H1 (cell line): ENCODE results near the gene PRUNE1. TPM values are rescaled to one million over a fixed set of nuclear protein-coding genes. Genes with fewer than 3 reads are reported as not detected.

Source experiments
- NANOG ChIP-seq: IDR thresholded peaks from 2 replicates; pipeline ENCODE4 v1.6.1; 2011; ENCODE audit warnings: low read length, low read depth, mild to moderate bottlenecking, inconsistent platforms; ENCODE audit not compliant: insufficient read depth, poor library complexity, severe bottlenecking
- polyA plus RNA-seq, 7 experiments: library from polyadenylated mRNA; depleted of rRNA in 3 of 7; stranded (reverse) in 5 of 7; unstranded in 2 of 7; fragments of >200 nt in 5 of 7; fragments of 200-250 nt in 2 of 7; gene quantifications; 1 replicate in 5 of 7; 2 replicates in 1 of 7; 4 replicates in 1 of 7; pipeline versions ENCODE4 v1.2.1 to v1.2.3, GENCODE V29; 2011 to 2013; ENCODE audit warnings: missing spikeins in 2 of 7, mixed read lengths in 2 of 7
- total RNA-seq: library from RNA; stranded (reverse); fragmentation: NEBNext Ultra II Directional; extraction: Animal tissue kit (Norgen Biotek cat#: 25700); gene quantifications from 2 replicates; pipeline ENCODE4 v1.2.1, GENCODE V29; 2021

PRUNE1 gene
- total and polyA plus RNA-seq, 2 of the 8 experiments (the other 6 are each of a cell fraction or from before 2014, with no cell fraction given) = 32.8 to 54.2 TPM

DNA sequence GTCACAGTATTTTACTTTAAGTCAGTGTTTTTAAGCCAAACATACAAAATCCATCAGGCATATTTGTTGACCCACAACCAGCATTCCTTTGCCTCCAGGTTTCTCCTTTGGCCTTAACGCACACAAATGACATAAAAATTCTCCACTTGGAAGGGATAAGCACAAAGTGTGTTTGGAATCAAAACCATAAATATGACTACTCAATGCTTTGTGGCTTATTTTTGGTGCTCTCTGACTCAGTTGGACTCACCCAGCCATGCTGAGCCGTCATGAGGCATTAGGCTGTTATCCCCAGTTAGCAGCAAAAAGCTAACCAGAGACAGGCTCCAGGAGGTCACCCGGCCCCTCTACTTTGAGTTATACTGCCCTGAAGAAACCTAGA lies 948 bp downstream of the PRUNE1 start (continued):
- no peak for TF ChIP-seq NANOG
